ENCODE results near the gene LMO7. TPM values are rescaled to one million over a fixed set of nuclear protein-coding genes. Genes with fewer than 3 reads are reported as not detected.

LMO7 gene
- 10 to 100 TPM; 41.8 to 86.9 (median 78.9) TPM for polyA plus RNA-seq (ENCODE audit: insufficient read length in 4 of 4)

DNA sequence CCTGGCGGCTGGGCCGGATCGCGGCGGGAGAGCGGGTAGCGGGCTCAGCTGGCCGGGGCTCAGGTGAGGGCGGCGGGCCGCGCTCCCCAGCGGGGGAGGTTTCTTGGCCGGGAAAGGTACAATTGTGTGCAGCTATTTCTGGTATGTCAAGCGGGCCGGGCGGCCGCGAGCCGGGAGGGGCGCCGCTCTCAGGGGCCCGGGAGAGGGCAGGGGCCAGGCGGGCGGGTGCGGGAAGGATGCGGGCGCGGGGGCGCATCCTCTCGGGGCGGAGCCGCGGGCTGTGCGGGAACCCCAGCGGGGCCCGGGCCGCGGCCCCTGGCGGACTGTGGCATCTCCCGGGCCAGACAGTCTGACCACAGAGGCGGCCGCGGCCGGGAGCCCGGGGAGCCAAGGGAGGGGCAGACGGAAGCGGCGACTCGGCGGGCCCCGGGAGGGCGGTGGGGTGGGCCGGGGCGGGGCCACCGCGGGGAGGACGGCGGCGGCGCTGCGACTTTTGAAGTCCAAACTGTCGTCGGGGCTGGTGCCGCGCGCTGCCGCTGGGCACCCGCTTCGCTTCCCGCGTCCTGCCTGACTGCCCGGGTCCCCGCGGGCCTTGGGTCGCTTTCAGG is at the start of gene LMO7:
Gene LMO7, plus strand, starts transcription at position 503 of the 608 bp plus-strand sequence. CDS start 328 bp downstream, outside the sequence.
- peak in 1 of 4 donors; percentile 16 for DNase-seq (ENCODE audit: low read depth in 4 of 4, low spot score in 3 of 4)

DNA sequence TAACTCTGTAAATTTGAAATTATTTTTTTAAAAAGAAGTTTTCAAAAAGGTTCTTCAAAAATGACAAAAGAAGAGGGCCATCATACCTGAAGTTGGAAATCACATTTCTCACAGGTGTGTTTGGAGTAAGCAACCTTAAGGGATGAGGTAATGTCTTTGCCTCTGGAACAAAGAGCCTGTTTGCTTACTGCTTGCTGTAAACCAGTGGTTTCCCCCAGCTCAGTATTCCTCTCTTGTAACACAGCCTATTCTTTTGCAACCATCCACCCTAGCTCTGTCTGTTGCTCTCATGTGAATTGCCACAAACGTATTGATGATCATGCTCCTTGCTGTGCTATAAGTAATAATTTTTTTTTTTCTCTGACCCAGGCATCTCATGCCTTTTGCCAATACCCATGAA is 48.5 kb upstream of the LMO7 start:
- DNase-seq (ENCODE audit: low read depth in 4 of 4, low spot score in 3 of 4) = no peak

- DNase-seq (ENCODE audit: low read depth in 4 of 4, low spot score in 3 of 4) = no peak
Measured at GRCh38 chr13:75596657-75597182, 39.4 kb upstream of the LMO7 start.

DNA sequence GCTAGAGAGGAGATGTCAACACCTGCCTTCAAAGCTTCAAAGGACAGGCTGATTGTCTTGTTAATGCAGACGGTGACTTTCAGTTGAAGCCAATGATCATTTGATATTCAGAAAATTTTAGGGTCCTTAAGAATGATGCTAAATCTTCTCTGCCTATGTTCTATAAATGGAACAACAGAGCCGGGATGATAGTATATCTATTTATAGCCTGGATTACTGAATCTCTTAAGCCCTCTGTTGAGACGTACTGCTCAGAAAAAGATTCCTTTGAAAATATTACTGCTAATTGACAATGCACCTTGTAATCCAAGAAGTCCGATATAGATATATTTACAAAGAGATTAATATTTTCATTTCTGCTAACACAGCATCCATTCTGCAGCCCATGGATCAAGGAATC is 35.8 kb upstream of the LMO7 start:
- DNase-seq (ENCODE audit: low read depth in 4 of 4, low spot score in 3 of 4) = no peak

- DNase-seq (ENCODE audit: low read depth in 4 of 4, low spot score in 3 of 4) = no peak
Measured at GRCh38 chr13:75603038-75603437, 33.1 kb upstream of the LMO7 start.

- no peak for DNase-seq (ENCODE audit: low read depth in 4 of 4, low spot score in 3 of 4)
Measured at GRCh38 chr13:75607447-75607846, 28.7 kb upstream of the LMO7 start.

DNA sequence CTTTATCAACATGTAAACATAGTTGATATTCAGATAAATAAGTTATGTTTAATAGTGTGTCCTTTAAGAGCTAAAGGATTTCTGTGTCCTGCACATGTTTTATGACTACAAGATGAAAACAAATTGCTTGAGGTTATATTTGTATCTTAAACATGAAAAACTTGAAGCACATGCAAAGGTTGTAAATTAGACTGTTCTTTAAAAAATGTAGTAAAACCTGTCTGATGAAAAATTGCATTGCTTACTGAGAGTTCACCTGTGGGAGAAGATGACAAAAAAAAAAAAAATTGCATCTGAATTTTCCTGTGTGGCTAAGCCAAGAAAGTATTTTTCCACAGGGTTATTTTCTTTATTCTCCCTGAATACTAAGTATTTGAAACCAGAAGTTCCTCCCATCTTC is 25.7 kb upstream of the LMO7 start:
- no peak for DNase-seq (ENCODE audit: low read depth in 4 of 4, low spot score in 3 of 4)

DNA sequence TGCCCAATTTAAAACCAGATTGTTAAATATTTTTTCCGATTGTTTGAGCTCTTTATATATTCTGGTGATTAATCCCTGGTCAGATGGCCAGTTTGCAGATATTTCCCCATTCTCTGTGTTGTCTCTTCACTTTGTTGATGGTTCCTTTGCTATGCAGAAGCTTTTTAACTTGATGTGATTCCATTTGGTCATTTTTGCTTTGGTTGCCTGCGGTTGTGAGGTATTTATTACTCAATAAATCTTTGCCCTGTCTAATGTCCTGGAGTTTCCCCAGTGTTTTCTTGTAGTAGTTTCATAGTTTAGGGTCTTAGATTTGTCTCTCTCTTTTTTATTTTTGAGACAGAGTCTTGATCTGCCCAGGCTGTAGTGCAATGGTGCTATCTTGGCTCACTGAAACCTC is 23.8 kb upstream of the LMO7 start:
- DNase-seq (ENCODE audit: low read depth in 4 of 4, low spot score in 3 of 4) = no peak

DNA sequence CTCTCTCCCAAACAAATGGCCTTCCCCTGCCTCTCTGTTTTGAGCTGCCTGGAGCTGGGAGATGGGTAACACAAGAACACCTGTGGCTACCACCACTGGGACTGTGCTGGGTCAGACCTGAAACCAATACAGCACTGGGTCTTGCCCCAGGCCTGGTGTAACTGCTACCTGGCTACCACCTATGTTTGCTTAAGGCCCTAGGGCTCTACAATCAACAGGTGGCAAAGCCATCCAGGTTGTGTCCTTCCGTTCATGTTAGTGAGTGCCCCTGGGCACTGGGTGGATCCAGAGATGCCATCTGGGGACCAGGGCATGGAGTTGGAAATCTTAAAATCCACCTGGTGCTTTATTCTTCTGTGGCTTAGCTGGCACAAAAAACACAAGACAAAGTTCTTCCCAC is 18.9 kb upstream of the LMO7 start:
- DNase-seq (ENCODE audit: low read depth in 4 of 4, low spot score in 3 of 4) = no peak

GRCh38 chr13:75618308-75618707 is 17.8 kb upstream of the LMO7 start:
- no peak for DNase-seq (ENCODE audit: low read depth in 4 of 4, low spot score in 3 of 4)

DNA sequence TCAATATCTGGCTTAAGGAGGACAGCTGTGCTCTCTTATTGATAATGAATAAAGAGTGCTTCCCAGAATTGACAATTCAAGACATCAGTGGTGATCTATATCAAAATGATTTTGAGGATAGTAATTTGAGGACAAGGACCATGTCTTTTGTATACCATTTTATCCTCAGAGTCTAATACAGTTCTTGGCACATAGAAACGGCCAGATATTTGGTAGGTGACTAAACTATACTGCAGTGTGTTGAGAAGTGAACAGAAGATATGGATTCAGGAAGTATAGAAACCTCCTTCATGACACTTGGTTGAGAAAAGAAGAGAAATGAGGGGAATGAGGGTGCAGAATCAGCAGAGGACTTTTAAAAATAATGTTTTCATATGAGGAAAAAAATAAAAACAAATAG is 16.1 kb upstream of the LMO7 start:
- DNase-seq (ENCODE audit: low read depth in 4 of 4, low spot score in 3 of 4) = no peak

- no peak for DNase-seq (ENCODE audit: low read depth in 4 of 4, low spot score in 3 of 4)
Measured at GRCh38 chr13:75621147-75621546, 15.0 kb upstream of the LMO7 start.

DNA sequence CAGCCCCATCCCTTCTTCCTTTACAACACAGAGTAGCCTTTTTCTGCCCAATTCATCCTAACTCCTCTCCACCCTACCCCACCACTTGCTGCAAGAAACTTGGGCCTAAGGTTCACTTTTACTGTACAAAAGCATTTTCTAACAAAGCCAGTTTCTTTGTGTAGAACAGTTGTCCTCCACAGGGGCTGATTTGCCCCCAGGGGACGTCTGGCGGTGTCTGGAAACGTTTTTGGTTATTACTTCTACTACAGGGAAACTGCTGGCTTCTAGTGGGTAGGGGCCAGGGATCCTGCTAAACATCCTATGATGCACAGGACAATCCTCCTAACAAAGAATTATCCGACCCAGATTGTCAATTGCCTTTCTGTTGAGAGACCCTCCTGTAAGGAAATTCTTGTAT is 7.3 kb upstream of the LMO7 start:
- no peak for DNase-seq (ENCODE audit: low read depth in 4 of 4, low spot score in 3 of 4)

DNA sequence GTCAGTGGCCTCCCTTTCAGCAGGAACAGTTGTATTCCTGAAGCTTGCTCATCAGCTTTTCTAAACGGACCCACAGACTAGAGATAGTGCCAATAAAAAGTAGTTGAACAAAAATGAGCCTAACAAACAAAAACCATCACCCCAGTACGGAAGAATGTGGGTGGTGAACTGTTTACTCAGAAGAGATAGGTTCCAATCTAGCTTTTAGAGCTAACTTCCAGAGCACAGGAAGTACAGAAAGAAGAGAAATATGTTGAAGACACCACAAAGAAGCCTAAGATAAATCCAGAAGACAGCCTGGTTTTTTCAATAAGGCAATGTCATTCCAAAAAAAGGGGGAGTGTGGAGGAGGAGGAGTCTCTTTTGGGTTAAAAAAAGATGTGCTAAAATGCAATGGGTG is 2.8 kb upstream of the LMO7 start:
- DNase-seq (ENCODE audit: low read depth in 4 of 4, low spot score in 3 of 4) = no peak

- no peak for DNase-seq (ENCODE audit: low read depth in 4 of 4, low spot score in 3 of 4)
Measured at GRCh38 chr13:75635101-75635827, 866 bp upstream of the LMO7 start.

DNA sequence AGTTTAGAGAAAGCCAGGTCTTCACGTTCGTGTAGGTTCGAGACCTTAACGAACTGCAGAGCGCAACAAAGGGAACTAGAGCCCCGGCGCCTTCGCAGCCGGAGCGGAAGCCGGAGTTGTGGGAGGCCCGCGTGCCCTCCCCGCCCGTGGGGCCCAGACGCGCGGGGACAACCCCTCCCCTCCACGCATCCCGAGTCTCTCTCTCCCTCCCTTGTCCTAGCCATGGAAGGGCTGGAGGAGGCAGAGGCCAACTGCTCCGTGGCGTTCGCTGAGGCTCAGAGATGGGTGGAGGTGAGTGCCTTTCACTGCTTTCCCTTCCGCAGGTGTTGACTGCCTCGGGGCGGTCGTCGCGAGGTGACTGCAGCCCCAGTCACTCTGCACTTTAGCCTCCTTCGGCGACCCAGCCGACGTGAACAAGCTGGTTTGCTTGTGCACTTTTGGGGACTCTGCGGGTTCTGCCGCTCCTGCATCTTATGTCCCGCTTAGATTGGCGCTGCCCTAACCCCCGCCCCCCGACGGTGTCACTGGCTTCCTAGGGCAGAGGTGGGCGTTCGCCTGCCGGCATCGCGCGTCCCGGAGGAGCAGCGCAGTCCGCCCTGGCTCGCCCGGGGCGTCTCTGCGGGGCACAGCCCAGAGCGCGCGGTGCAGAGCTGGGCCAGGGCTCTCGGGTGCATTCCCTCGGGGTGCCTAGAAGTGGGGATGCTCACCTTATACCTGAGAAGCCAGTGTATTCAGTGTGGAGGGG is 478 bp downstream of the LMO7 start:
- DNase-seq (ENCODE audit: low read depth in 4 of 4, low spot score in 3 of 4) = no peak

DNA sequence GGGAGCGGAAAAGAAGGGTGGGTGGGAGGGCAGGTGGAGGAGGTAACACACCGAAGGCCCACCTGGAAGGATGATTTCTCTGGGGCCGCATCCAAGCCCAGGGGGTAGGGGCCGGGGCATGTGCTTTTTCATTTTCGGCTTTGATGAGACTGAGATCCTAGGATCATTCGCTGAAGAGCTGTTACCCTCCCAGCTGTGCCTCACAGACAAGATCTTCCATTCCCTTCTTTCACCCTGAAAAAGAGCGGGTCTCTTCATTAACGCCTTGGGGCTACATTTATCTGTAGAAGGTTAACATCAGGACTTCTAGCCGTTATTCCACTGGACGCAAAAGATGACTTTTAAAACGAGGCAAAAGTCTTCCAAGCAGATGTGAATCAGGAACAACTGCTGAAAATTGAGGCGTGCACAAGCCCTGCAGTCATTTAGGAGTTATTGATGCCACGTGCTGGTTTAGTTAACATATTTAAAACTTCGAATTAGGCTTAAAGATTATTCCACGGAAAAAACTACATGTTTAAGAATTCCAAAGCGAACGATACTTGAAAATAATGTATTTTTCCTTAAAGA is 1.1 kb downstream of the LMO7 start:
- no peak for DNase-seq (ENCODE audit: low read depth in 4 of 4, low spot score in 3 of 4)

DNA sequence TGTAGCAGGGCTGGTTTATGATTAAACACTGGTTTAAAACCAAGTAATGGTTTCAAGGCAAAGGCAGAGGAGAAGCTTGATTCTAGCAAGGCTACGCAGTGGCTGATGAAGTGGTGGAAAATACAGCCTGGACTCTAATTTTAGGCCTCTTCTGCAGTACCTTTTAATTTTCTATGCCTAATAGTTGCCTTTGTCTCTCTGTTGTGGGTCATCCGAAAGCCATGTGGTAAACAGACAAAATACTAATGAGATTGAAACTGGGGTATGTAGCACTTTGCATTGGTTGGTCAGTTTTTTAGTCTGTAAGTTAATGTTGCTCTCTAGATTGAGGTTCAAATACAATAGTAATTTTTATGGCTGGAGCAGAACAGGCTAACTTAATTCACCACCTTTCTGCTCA is 3.3 kb downstream of the LMO7 start:
- no peak for DNase-seq (ENCODE audit: low read depth in 4 of 4, low spot score in 3 of 4)

DNA sequence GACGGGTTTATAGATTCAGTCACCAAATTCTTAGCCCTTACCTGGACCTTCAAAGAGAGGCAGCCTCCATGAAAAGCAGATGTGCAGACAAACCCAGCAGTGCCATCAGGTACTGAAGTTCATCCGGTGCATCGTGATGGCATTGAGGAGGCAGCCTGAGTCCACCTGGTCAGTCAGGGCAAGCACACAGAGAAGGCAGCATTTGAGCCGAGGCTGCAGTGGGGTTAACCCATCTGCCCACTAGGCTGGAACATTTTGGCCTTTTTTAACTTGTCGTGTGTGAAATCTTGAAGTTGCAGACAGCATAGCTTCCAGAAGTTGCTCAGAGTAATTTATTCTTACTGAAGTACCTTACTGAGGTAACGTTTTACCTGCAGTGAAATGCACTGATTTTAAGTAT is 4.9 kb downstream of the LMO7 start:
- DNase-seq (ENCODE audit: low read depth in 4 of 4, low spot score in 3 of 4) = no peak

- DNase-seq (ENCODE audit: low read depth in 4 of 4, low spot score in 3 of 4) = no peak
Measured at GRCh38 chr13:75643182-75643581, 7.1 kb downstream of the LMO7 start.

DNA sequence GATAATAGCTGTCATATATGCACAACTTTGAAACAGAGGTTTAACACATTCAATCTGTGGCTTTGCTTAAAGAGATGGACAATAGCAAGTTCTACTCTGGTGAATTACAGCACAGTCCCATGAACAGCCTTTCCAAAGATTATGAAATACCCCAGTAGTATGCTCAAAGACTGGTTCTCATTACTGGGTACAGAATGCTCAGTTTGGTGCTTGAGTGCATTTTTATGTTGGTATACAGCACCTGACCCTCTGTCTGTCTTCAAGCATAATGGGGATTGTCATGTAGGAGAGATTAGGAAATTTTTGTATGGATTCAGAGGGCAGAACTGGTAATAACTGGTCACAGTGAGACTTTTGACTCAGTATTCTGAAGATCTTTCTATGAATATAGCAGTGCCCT is 7.6 kb downstream of the LMO7 start:
- no peak for DNase-seq (ENCODE audit: low read depth in 4 of 4, low spot score in 3 of 4)

Measured in left renal pelvis (tissue), 4 donors.